GM21717 (cell line): ENCODE measurements around the gene MANEAL.
A peak's percentile ranks its signal among the peaks of the same experiment; 100 is the strongest.

Source experiments
- ATAC-seq: cut with Tn5 transposase; IDR thresholded peaks from one replicate; pipeline ENCODE4 v1.9.1; 2021; ENCODE audit warnings: mild to moderate bottlenecking, moderate library complexity; ENCODE audit not compliant: unreplicated experiment

The MANEAL gene

GRCh38 chr1:37778654-37779053 lies 15.0 kb upstream of the MANEAL start:
- ATAC-seq: no peak

- no peak for ATAC-seq
Observed at GRCh38 chr1:37782491-37782890, 11.2 kb upstream of the MANEAL start.

GRCh38 chr1:37792943-37793686 lies 532 bp upstream of the MANEAL start:
- no peak for ATAC-seq

GRCh38 chr1:37794372-37795339 lies 1.0 kb downstream of the MANEAL start:
- no peak for ATAC-seq

GRCh38 chr1:37795340-37796125 lies 1.9 kb downstream of the MANEAL start:
- no peak for ATAC-seq

- no peak for ATAC-seq
Observed at GRCh38 chr1:37797750-37798345, 4.2 kb downstream of the MANEAL start.

- no peak for ATAC-seq
Observed at GRCh38 chr1:37802439-37802838, 8.8 kb downstream of the MANEAL start.

- no peak for ATAC-seq
Observed at GRCh38 chr1:37807220-37807554, 13.5 kb downstream of the MANEAL start.

- peak; percentile 82 for ATAC-seq
Observed at GRCh38 chr1:37807555-37808368, 14.1 kb downstream of the MANEAL start, which contains the start of the genes C1orf122 and YRDC. Gene C1orf122 (plus strand): TSS chr1:37807790. CDS start chr1:37808405, 615 bp downstream. Gene YRDC (minus strand): TSS chr1:37808208. CDS start chr1:37808180, 28 bp downstream.

GRCh38 chr1:37808369-37809319 lies 15.0 kb downstream of the MANEAL start:
- ATAC-seq: peak; percentile 21

- ATAC-seq: no peak
Observed at GRCh38 chr1:37809942-37810341, 16.3 kb downstream of the MANEAL start.

- ATAC-seq: no peak
Observed at GRCh38 chr1:37811027-37811655, 17.5 kb downstream of the MANEAL start.

GRCh38 chr1:37813529-37814145 lies 20.0 kb downstream of the MANEAL start:
- ATAC-seq: no peak

GRCh38 chr1:37814252-37814651 lies 20.6 kb downstream of the MANEAL start:
- no peak for ATAC-seq

- no peak for ATAC-seq
Observed at GRCh38 chr1:37817481-37817880, 23.8 kb downstream of the MANEAL start.

GRCh38 chr1:37821481-37821880 lies 27.8 kb downstream of the MANEAL start:
- ATAC-seq: no peak

GRCh38 chr1:37822906-37823815 lies 29.5 kb downstream of the MANEAL start:
- ATAC-seq: no peak
